GM12878 (cell line): ENCODE data around the gene ODAD4.

ENCODE experiments used
- CHD2 ChIP-seq: IDR thresholded peaks from 2 replicates; pipeline ENCODE4 v1.6.1; 2011; ENCODE audit warnings: low read depth, low read length, improper control_type of control experiment, borderline replicate concordance
- EZH2 ChIP-seq: IDR thresholded peaks from 2 replicates; pipeline ENCODE4 v1.6.1; 2012; ENCODE audit warnings: low read depth, mild to moderate bottlenecking, control low read depth, inconsistent platforms, low read length, borderline replicate concordance; ENCODE audit not compliant: control insufficient read depth
- FOXM1 ChIP-seq: IDR thresholded peaks from 2 replicates; pipeline ENCODE4 v1.6.1; 2012; ENCODE audit warnings: low read depth, mild to moderate bottlenecking, inconsistent platforms, low read length, moderate library complexity
- RCOR1 ChIP-seq: conservative IDR thresholded peaks from 2 replicates; pipeline ENCODE4 v1.6.1; 2012; ENCODE audit warnings: low read depth, low read length, improper control_type of control experiment
- ZNF207 ChIP-seq: fragments of 450-650 bp; IDR thresholded peaks from 2 replicates; pipeline ENCODE4 v1.6.1; 2014; ENCODE audit warnings: antibody characterized with exemption, mild to moderate bottlenecking, borderline replicate concordance
- ZZZ3 ChIP-seq: IDR thresholded peaks from 2 replicates; pipeline ENCODE4 v1.6.1; 2011; ENCODE audit warnings: low read depth; ENCODE audit not compliant: control insufficient read depth, insufficient read length
- TF ChIP-seq, protein P1 (sequence below), 3 experiments: IDR thresholded peaks in 2 of 3; conservative IDR thresholded peaks in 1 of 3; 2 replicates each; pipeline ENCODE4 v1.5.1; 2011; ENCODE audit warnings: low read depth in 3 of 3, low read length in 3 of 3, mild to moderate bottlenecking in 3 of 3, control low read depth in 2 of 3, moderate library complexity in 2 of 3, inconsistent platforms in 1 of 3, mixed read lengths in 1 of 3; ENCODE audit not compliant: control insufficient read depth in 2 of 3, insufficient read depth in 1 of 3; ENCODE audit errors: extremely low read depth in 1 of 3

DNA sequence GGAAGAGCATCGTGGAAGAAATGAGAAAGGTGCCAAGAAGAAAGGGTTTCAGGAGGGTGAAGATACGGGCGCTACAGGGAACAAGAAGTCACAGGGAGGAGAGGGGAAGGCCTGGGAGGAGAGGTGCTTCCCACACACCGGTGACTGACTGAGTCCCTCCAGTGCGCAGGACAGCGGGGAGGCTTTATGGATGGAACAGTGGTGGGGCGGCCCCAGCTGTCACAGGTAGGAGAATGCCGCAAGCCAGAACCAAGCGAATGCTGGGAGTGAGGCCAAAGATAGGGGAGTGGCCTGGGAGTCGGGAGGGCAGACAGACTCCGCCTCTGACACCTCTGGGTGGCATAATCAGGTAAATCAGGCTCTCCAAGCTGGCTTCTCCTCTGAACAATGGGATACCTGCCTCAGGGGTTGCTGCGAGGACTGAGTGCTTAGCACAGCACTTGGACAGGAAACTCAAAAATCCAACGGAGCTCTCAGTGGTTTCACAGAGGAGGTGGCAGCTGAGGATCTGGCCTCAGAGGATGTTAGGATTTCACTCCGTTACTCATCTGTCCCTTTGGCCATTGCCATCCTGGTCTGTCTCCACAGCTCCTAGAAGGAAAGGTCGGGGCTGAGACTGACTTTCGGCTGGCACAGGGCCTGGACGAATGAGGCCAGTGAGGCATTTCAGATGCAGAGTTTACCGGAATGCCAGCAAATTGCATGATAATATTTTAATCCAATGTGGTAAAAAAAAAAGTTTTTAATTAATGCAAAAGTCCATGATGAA lies 35.5 kb downstream of the ODAD4 start:
- TF ChIP-seq RCOR1 (no peak), EZH2 (no peak), ZNF207 (0 out of 2 replicates have a peak, but pooled peaks have one; percentile 22), CHD2 (no peak), FOXM1 (0 out of 2 replicates have a peak, but pooled peaks have one; percentile 31), ZZZ3 (no peak)
- TF ChIP-seq, protein P1, sequence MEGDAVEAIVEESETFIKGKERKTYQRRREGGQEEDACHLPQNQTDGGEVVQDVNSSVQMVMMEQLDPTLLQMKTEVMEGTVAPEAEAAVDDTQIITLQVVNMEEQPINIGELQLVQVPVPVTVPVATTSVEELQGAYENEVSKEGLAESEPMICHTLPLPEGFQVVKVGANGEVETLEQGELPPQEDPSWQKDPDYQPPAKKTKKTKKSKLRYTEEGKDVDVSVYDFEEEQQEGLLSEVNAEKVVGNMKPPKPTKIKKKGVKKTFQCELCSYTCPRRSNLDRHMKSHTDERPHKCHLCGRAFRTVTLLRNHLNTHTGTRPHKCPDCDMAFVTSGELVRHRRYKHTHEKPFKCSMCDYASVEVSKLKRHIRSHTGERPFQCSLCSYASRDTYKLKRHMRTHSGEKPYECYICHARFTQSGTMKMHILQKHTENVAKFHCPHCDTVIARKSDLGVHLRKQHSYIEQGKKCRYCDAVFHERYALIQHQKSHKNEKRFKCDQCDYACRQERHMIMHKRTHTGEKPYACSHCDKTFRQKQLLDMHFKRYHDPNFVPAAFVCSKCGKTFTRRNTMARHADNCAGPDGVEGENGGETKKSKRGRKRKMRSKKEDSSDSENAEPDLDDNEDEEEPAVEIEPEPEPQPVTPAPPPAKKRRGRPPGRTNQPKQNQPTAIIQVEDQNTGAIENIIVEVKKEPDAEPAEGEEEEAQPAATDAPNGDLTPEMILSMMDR (IDR thresholded peaks at IDR 0.05 in 2 of 3, conservative IDR thresholded peaks at IDR 0.05 in 1 of 3; ENCODE audit: control insufficient read depth in 2 of 3, extremely low read depth in 1 of 3, insufficient read depth in 1 of 3, low read depth in 3 of 3, low read length in 3 of 3) = peak in 1 of 3 experiments; percentile 17; a peak in 1 of 6 replicates
